HG02973 (cell line): ENCODE results near the gene MOCS1.

ENCODE experiments used
- ATAC-seq: cut with Tn5 transposase; IDR thresholded peaks from one replicate; pipeline ENCODE4 v1.9.1; 2021; ENCODE audit warnings: moderate library complexity; ENCODE audit not compliant: unreplicated experiment

The MOCS1 gene

GRCh38 chr6:39950125-39950720 lies 16.0 kb upstream of the MOCS1 start:
- no peak for ATAC-seq

GRCh38 chr6:39948199-39948791 lies 14.0 kb upstream of the MOCS1 start:
- no peak for ATAC-seq

- ATAC-seq, result no peak
Observed at GRCh38 chr6:39947611-39948068, 13.4 kb upstream of the MOCS1 start.

GRCh38 chr6:39945626-39946025 lies 11.4 kb upstream of the MOCS1 start:
- ATAC-seq, result no peak

- ATAC-seq, result no peak
Observed at GRCh38 chr6:39942903-39943580, 8.8 kb upstream of the MOCS1 start.

GRCh38 chr6:39941820-39942219 lies 7.6 kb upstream of the MOCS1 start:
- no peak for ATAC-seq

GRCh38 chr6:39941138-39941537 lies 6.9 kb upstream of the MOCS1 start:
- no peak for ATAC-seq

- ATAC-seq, result no peak
Observed at GRCh38 chr6:39938773-39939654, 4.8 kb upstream of the MOCS1 start.

GRCh38 chr6:39937686-39938333 lies 3.5 kb upstream of the MOCS1 start:
- ATAC-seq, result no peak

- ATAC-seq, result no peak
Observed at GRCh38 chr6:39936857-39937256, 2.6 kb upstream of the MOCS1 start.

- ATAC-seq, result no peak
Observed at GRCh38 chr6:39935241-39935640, 979 bp upstream of the MOCS1 start.

GRCh38 chr6:39933669-39934130 lies 562 bp downstream of the MOCS1 start:
- ATAC-seq, result no peak

GRCh38 chr6:39932386-39932910 lies 1.8 kb downstream of the MOCS1 start:
- ATAC-seq, result no peak

GRCh38 chr6:39931607-39932006 lies 2.7 kb downstream of the MOCS1 start:
- ATAC-seq, result no peak

- ATAC-seq, result no peak
Observed at GRCh38 chr6:39930540-39930939, 3.7 kb downstream of the MOCS1 start.

- ATAC-seq, result no peak
Observed at GRCh38 chr6:39929733-39930461, 4.4 kb downstream of the MOCS1 start.

GRCh38 chr6:39929039-39929732 lies 5.1 kb downstream of the MOCS1 start:
- ATAC-seq, result no peak

- no peak for ATAC-seq
Observed at GRCh38 chr6:39927159-39927558, 7.1 kb downstream of the MOCS1 start.

- ATAC-seq, result no peak
Observed at GRCh38 chr6:39926668-39927067, 7.6 kb downstream of the MOCS1 start.
